H1 (cell line): Measurements from ENCODE around the gene CASP4.
"Not testable (repeated sequence)": the region's sequence is repeated elsewhere in the genome, so short reads cannot be mapped to it uniquely, and the experiment has no call there.

ENCODE experiments used
- CTCF ChIP-seq, 3 experiments: IDR thresholded peaks; 1 replicate in 2 of 3; 2 replicates in 1 of 3; pipeline versions ENCODE4 v1.5.1 to v1.6.1; 2011; ENCODE audit warnings: low read length in 3 of 3, mild to moderate bottlenecking in 3 of 3, inconsistent platforms in 2 of 3, low read depth in 1 of 3, moderate library complexity in 1 of 3; ENCODE audit not compliant: insufficient read depth in 1 of 3; ENCODE audit errors: control extremely low read depth in 1 of 3
- EP300 ChIP-seq, 2 experiments: IDR thresholded peaks; 1 replicate in 1 of 2; 2 replicates in 1 of 2; pipeline ENCODE4 v1.6.1; 2011 to 2012; ENCODE audit warnings: low read depth in 2 of 2, low read length in 2 of 2, mild to moderate bottlenecking in 2 of 2, borderline replicate concordance in 1 of 2, inconsistent platforms in 1 of 2, moderate library complexity in 1 of 2
- GABPA ChIP-seq: IDR thresholded peaks from 2 replicates; pipeline ENCODE4 v1.6.1; 2011; ENCODE audit warnings: mild to moderate bottlenecking, low read length, moderate library complexity, borderline replicate concordance; ENCODE audit not compliant: insufficient read depth
- HDAC2 ChIP-seq, 2 experiments: fragments of 300-600 bp in 1 of 2; sonication (generic) in 1 of 2; IDR thresholded peaks; 2 replicates each; pipeline ENCODE4 v1.6.1; 2011 to 2012; ENCODE audit warnings: low read depth in 2 of 2, low read length in 2 of 2, mild to moderate bottlenecking in 2 of 2, moderate library complexity in 2 of 2, borderline replicate concordance in 1 of 2, inconsistent platforms in 1 of 2
- JUN ChIP-seq: IDR thresholded peaks from 2 replicates; pipeline ENCODE4 v1.6.1; 2011; ENCODE audit warnings: low read depth, mild to moderate bottlenecking, improper control_type of control experiment, low read length
- POLR2A ChIP-seq, 2 experiments: IDR thresholded peaks; 1 replicate in 1 of 2; 2 replicates in 1 of 2; pipeline ENCODE4 v1.6.1; 2011; ENCODE audit warnings: low read depth in 2 of 2, low read length in 2 of 2, mild to moderate bottlenecking in 2 of 2; ENCODE audit errors: control extremely low read depth in 1 of 2
- POLR2AphosphoS5 ChIP-seq: IDR thresholded peaks from 2 replicates; pipeline ENCODE4 v1.6.1; 2011; ENCODE audit warnings: low read depth, low read length
- SP1 ChIP-seq: IDR thresholded peaks from 2 replicates; pipeline ENCODE4 v1.6.1; 2011; ENCODE audit warnings: low read depth, low read length
- SUZ12 ChIP-seq: fragments of 200-600 bp; sonication (generic); IDR thresholded peaks from 2 replicates; pipeline ENCODE4 v1.6.1; 2012; ENCODE audit warnings: mild to moderate bottlenecking, inconsistent platforms, low read length, moderate library complexity, mixed read lengths
- TAF7 ChIP-seq: optimal IDR thresholded peaks from 2 replicates; pipeline ENCODE3; 2011; ENCODE audit warnings: low read depth, mild to moderate bottlenecking, inconsistent platforms, low read length, moderate library complexity, borderline replicate concordance

DNA sequence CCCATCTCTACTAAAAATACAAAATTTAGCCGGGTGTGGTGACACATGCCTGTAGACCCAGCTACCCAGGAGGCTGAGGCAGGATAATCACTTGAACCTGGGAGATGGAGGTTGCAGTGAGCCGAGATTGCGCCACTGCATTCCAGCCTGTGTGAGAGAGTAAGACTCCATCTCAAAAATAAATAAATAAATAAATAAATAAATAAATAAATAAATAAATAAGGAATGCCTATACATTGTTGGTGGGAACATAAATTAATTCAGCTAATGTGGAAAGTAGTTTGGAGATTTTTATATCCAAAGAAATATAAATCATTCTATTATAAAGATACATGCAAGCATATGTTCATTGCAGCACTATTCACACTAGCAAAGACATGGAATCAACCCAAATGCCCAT is 34.3 kb downstream of the CASP4 start:
- TF ChIP-seq POLR2A (IDR thresholded peaks at IDR 0.05; ENCODE audit: control extremely low read depth in 1 of 2, low read depth in 2 of 2, low read length in 2 of 2); EP300 (IDR thresholded peaks at IDR 0.05; ENCODE audit: borderline replicate concordance in 1 of 2, low read depth in 2 of 2, low read length in 2 of 2); TAF7; SP1; CTCF (IDR thresholded peaks at IDR 0.05; ENCODE audit: control extremely low read depth in 1 of 3, insufficient read depth in 1 of 3, low read depth in 1 of 3, low read length in 3 of 3); GABPA; SUZ12; POLR2AphosphoS5; HDAC2 (IDR thresholded peaks at IDR 0.05; ENCODE audit: borderline replicate concordance in 1 of 2, low read depth in 2 of 2, low read length in 2 of 2); JUN: not testable (repeated sequence)
